HG03575 (cell line): ENCODE data around the gene CCDC146.
"Not testable (repeated sequence)": the region's sequence is repeated elsewhere in the genome, so short reads cannot be mapped to it uniquely, and the experiment has no call there.

Source experiments
- ATAC-seq: cut with Tn5 transposase; IDR thresholded peaks from one replicate; pipeline ENCODE4 v1.9.1; 2021; ENCODE audit not compliant: unreplicated experiment, insufficient number of reproducible peaks, low FRiP score; ENCODE audit errors: extremely low read depth

Gene CCDC146

GRCh38 chr7:77138668-77139067 lies 16.3 kb downstream of the CCDC146 start:
- not testable (repeated sequence) for ATAC-seq

GRCh38 chr7:77140291-77140690 lies 17.9 kb downstream of the CCDC146 start:
- not testable (repeated sequence) for ATAC-seq

- ATAC-seq = not testable (repeated sequence)
Observed at GRCh38 chr7:77152232-77152631, 29.8 kb downstream of the CCDC146 start.

GRCh38 chr7:77154917-77155464 lies 32.6 kb downstream of the CCDC146 start:
- ATAC-seq = peak; percentile 42

- not testable (repeated sequence) for ATAC-seq
Observed at GRCh38 chr7:77155601-77156377, 33.4 kb downstream of the CCDC146 start.

- ATAC-seq = peak; percentile 66
Observed at GRCh38 chr7:77157034-77157433, 34.6 kb downstream of the CCDC146 start.

GRCh38 chr7:77157446-77157845 lies 35.0 kb downstream of the CCDC146 start:
- peak; percentile 34 for ATAC-seq

GRCh38 chr7:77171073-77171472 lies 48.7 kb downstream of the CCDC146 start:
- ATAC-seq = not testable (repeated sequence)

- not testable (repeated sequence) for ATAC-seq
Observed at GRCh38 chr7:77172437-77173172, 50.2 kb downstream of the CCDC146 start.

GRCh38 chr7:77174418-77174817 lies 52.0 kb downstream of the CCDC146 start:
- ATAC-seq = not testable (repeated sequence)

- ATAC-seq = not testable (repeated sequence)
Observed at GRCh38 chr7:77175274-77175800, 52.9 kb downstream of the CCDC146 start.

GRCh38 chr7:77177321-77177904 lies 55.0 kb downstream of the CCDC146 start:
- not testable (repeated sequence) for ATAC-seq

GRCh38 chr7:77178024-77178423 lies 55.6 kb downstream of the CCDC146 start:
- not testable (repeated sequence) for ATAC-seq

- ATAC-seq = no peak
Observed at GRCh38 chr7:77181015-77181595, 58.7 kb downstream of the CCDC146 start.

- ATAC-seq = no peak
Observed at GRCh38 chr7:77181734-77182133, 59.3 kb downstream of the CCDC146 start.

- no peak for ATAC-seq
Observed at GRCh38 chr7:77182261-77182660, 59.8 kb downstream of the CCDC146 start.

- ATAC-seq = no peak
Observed at GRCh38 chr7:77184463-77184862, 62.0 kb downstream of the CCDC146 start.

GRCh38 chr7:77184990-77185389 lies 62.6 kb downstream of the CCDC146 start:
- no peak for ATAC-seq

- ATAC-seq = no peak
Observed at GRCh38 chr7:77185866-77186265, 63.5 kb downstream of the CCDC146 start.
